Fibroblast of lung (primary cell): ENCODE data around the gene THOC5. TPM values are rescaled to one million over a fixed set of nuclear protein-coding genes. Genes with fewer than 3 reads are reported as not detected.

ENCODE experiments used
- DNase-seq, 2 donors: peaks; one replicate each; pipeline versions ENCODE4 v3.0.0 to v3.0.0-alpha.2; 2010; ENCODE audit warnings: low read depth in 2 of 2
- H2AFZ ChIP-seq: 2 replicates; pipeline ENCODE4 v1.5.1; 2012; ENCODE audit warnings: low read length, control low read depth, inconsistent platforms
- H3K27ac ChIP-seq: 2 replicates; pipeline ENCODE4 v1.5.1; 2011; ENCODE audit warnings: low read length, control low read depth; ENCODE audit not compliant: insufficient read depth
- H3K27me3 ChIP-seq: 2 replicates; pipeline ENCODE4 v1.5.1; 2011; ENCODE audit warnings: mild to moderate bottlenecking, low read length; ENCODE audit not compliant: control insufficient read depth, insufficient read depth
- H3K36me3 ChIP-seq: 2 replicates; pipeline ENCODE4 v1.5.1; 2011; ENCODE audit warnings: low read length; ENCODE audit not compliant: control insufficient read depth, insufficient read depth
- H3K4me1 ChIP-seq: 2 replicates; pipeline ENCODE4 v1.5.1; 2011; ENCODE audit warnings: low read length; ENCODE audit not compliant: control insufficient read depth, insufficient read depth; ENCODE audit errors: extremely low read depth
- H3K4me2 ChIP-seq: 2 replicates; pipeline ENCODE4 v1.5.1; 2011; ENCODE audit warnings: low read length, control low read depth; ENCODE audit not compliant: insufficient read depth; ENCODE audit errors: extremely low read depth
- H3K4me3 ChIP-seq, 4 experiments: fragments of 200-600 bp in 1 of 4; sonication (generic) in 1 of 4; replicated peaks in 1 of 4; 2 replicates each; pipeline ENCODE4 v1.5.1; 2011 to 2016; ENCODE audit warnings: low read length in 4 of 4, low read depth in 3 of 4, mild to moderate bottlenecking in 3 of 4, control low read depth in 2 of 4, inconsistent platforms in 1 of 4, mixed read lengths in 1 of 4; ENCODE audit not compliant: insufficient read depth in 1 of 4; ENCODE audit errors: control extremely low read depth in 1 of 4
- H3K79me2 ChIP-seq: 2 replicates; pipeline ENCODE4 v1.5.1; 2012; ENCODE audit warnings: mild to moderate bottlenecking, low read length, inconsistent platforms; ENCODE audit not compliant: control insufficient read depth, insufficient read depth
- H3K9ac ChIP-seq: 2 replicates; pipeline ENCODE4 v1.5.1; 2011; ENCODE audit warnings: mild to moderate bottlenecking, low read length, control low read depth; ENCODE audit not compliant: insufficient read depth
- H3K9me3 ChIP-seq: 2 replicates; pipeline ENCODE4 v1.5.1; 2012; ENCODE audit warnings: low read depth, low read length; ENCODE audit not compliant: control insufficient read depth, insufficient read depth
- H4K20me1 ChIP-seq: 2 replicates; pipeline ENCODE4 v1.5.1; 2011; ENCODE audit warnings: low read length; ENCODE audit not compliant: control insufficient read depth, insufficient read depth; ENCODE audit errors: extremely low read depth
- CTCF ChIP-seq, 2 donors: IDR thresholded peaks in 1 of 2; conservative IDR thresholded peaks in 1 of 2; 1 replicate in 1 of 2; 2 replicates in 1 of 2; pipeline ENCODE4 v1.5.1; 2011 to 2012; ENCODE audit warnings: low read length in 2 of 2, control low read depth in 1 of 2, inconsistent platforms in 1 of 2, low read depth in 1 of 2, mild to moderate bottlenecking in 1 of 2
- EZH2 ChIP-seq: IDR thresholded peaks from 2 replicates; pipeline ENCODE4 v1.5.1; 2012; ENCODE audit warnings: low read length, control low read depth, mild to moderate bottlenecking; ENCODE audit errors: missing control alignments
- polyA plus RNA-seq, 2 donors: library from polyadenylated mRNA; depleted of rRNA in 1 of 2; stranded (reverse) in 1 of 2; unstranded in 1 of 2; fragments of >200 nt; gene quantifications; 2 replicates each; pipeline ENCODE4 v1.2.1, GENCODE V29; 2011 to 2012; ENCODE audit warnings: missing spikeins in 1 of 2
- total RNA-seq: library from RNA; depleted of rRNA; stranded (reverse); fragments of >200 nt; gene quantifications from 2 replicates; pipeline ENCODE4 v1.2.1, GENCODE V29; 2014

Gene THOC5
- total and polyA plus RNA-seq, 2 donors (not counting 1 experiment from before 2014, with no cell fraction given) = 52.8 to 60.7 TPM

GRCh38 chr22:29517215-29517908 lies 36.2 kb downstream of the THOC5 start:
- Histone ChIP-seq H4K20me1 (no peaks in the 10 kb centered on the region), H3K9ac (no peak overlapping the region), H3K79me2 (no peaks in the 10 kb centered on the region), H2AFZ (no peak overlapping the region), H3K36me3 (peaks cover 21% of the 10 kb centered on the region), H3K27me3 (no peaks in the 10 kb centered on the region), H3K4me2 (no peak overlapping the region), H3K4me3 (no peak overlapping the region), H3K9me3 (no peaks in the 10 kb centered on the region), H3K4me1 (no peaks in the 10 kb centered on the region), H3K27ac (no peak overlapping the region)
- TF ChIP-seq CTCF (conservative IDR thresholded peaks at IDR 0.05 in 1 of 2, IDR thresholded peaks at IDR 0.05 in 1 of 2; ENCODE audit: low read depth in 1 of 2, low read length in 2 of 2) = no peak
- no peak for TF ChIP-seq EZH2
- no peak for DNase-seq

GRCh38 chr22:29512031-29512430 lies 41.5 kb downstream of the THOC5 start:
- Histone ChIP-seq H2AFZ (no peak overlapping the region), H4K20me1 (no peaks in the 10 kb centered on the region), H3K4me2 (no peak overlapping the region), H3K27ac (no peak overlapping the region), H3K36me3 (peaks cover 16% of the 10 kb centered on the region), H3K9ac (no peak overlapping the region), H3K9me3 (no peaks in the 10 kb centered on the region), H3K4me3 (no peak overlapping the region), H3K79me2 (no peaks in the 10 kb centered on the region), H3K27me3 (no peaks in the 10 kb centered on the region), H3K4me1 (no peaks in the 10 kb centered on the region)
- no peak for TF ChIP-seq CTCF (conservative IDR thresholded peaks at IDR 0.05 in 1 of 2, IDR thresholded peaks at IDR 0.05 in 1 of 2; ENCODE audit: low read depth in 1 of 2, low read length in 2 of 2)
- no peak for TF ChIP-seq EZH2
- DNase-seq = no peak

- Histone ChIP-seq H4K20me1 (no peaks in the 10 kb centered on the region), H3K9ac (no peak overlapping the region), H3K9me3 (no peaks in the 10 kb centered on the region), H3K4me3 (no peak overlapping the region), H3K79me2 (no peaks in the 10 kb centered on the region), H3K27ac (no peak overlapping the region), H3K27me3 (no peaks in the 10 kb centered on the region), H2AFZ (no peak overlapping the region), H3K4me1 (no peaks in the 10 kb centered on the region), H3K4me2 (no peak overlapping the region), H3K36me3 (peaks cover 15% of the 10 kb centered on the region)
- DNase-seq = no peak
- no peak for TF ChIP-seq EZH2
- TF ChIP-seq CTCF (conservative IDR thresholded peaks at IDR 0.05 in 1 of 2, IDR thresholded peaks at IDR 0.05 in 1 of 2; ENCODE audit: low read depth in 1 of 2, low read length in 2 of 2) = no peak
Observed at GRCh38 chr22:29511126-29511862, 42.3 kb downstream of the THOC5 start.
